Panc1 (cell line): ENCODE results near the gene TSPOAP1. TPM values are rescaled to one million over a fixed set of nuclear protein-coding genes. Genes with fewer than 3 reads are reported as not detected.

Experiments
- ATAC-seq: fragments of 200-7000 bp; cut with Tn5 transposase; 2 replicates; pipeline ENCODE4 v1.9.1; 2020; ENCODE audit warnings: mild to moderate bottlenecking, moderate library complexity
- BruUV-seq: library from RNA; stranded (reverse); fragments of 400-500 nt; replicated peaks from 2 replicates; lab custom pipeline; 2021; lab: Mats Ljungman, UMichigan
- CTCF ChIA-PET: fragments of 300-600 bp; sonication (Branson Sonifier 250); formaldehyde crosslinking; loops from one replicate; lab custom pipeline; 2022; ENCODE audit warnings: antibody characterized with exemption; lab: Charles Lee
- POLR2A ChIA-PET: fragments of 300-600 bp; sonication (Branson Sonifier 250); formaldehyde crosslinking; loops from one replicate; lab custom pipeline; 2022; ENCODE audit warnings: antibody characterized with exemption; lab: Charles Lee
- DNase-seq: peaks from one replicate; pipeline ENCODE4 v3.0.0-alpha.2; 2010; ENCODE audit warnings: low read depth, low spot score
- H3K27ac ChIP-seq: 2 replicates; pipeline ENCODE4 v1.5.1; 2011; ENCODE audit warnings: mild to moderate bottlenecking, low read length, inconsistent platforms
- H3K27me3 ChIP-seq: fragments of 200-500 bp; sonication (Bioruptor generic); 2 replicates; pipeline ENCODE4 v1.6.0; 2014; ENCODE audit warnings: low read length, inconsistent platforms; ENCODE audit not compliant: control insufficient read depth, insufficient read depth
- H3K36me3 ChIP-seq: fragments of 200-500 bp; sonication (Bioruptor generic); 2 replicates; pipeline ENCODE4 v1.5.1; 2014; ENCODE audit warnings: inconsistent platforms, mild to moderate bottlenecking, low read length, moderate library complexity; ENCODE audit not compliant: control insufficient read depth, insufficient read depth
- H3K4me1 ChIP-seq: 2 replicates; pipeline ENCODE4 v1.5.1; 2011; ENCODE audit warnings: inconsistent platforms, mild to moderate bottlenecking, low read length, moderate library complexity; ENCODE audit not compliant: control insufficient read depth, insufficient read depth
- H3K4me3 ChIP-seq, 2 experiments: 2 replicates each; pipeline ENCODE4 v1.5.1; 2011 to 2012; ENCODE audit warnings: low read depth in 2 of 2, low read length in 2 of 2, mild to moderate bottlenecking in 2 of 2, inconsistent platforms in 1 of 2, moderate library complexity in 1 of 2
- H3K9me3 ChIP-seq: fragments of 200-500 bp; sonication (Bioruptor generic); 2 replicates; pipeline ENCODE4 v1.5.1; 2014; ENCODE audit warnings: low read depth, mild to moderate bottlenecking, inconsistent platforms, low read length, moderate library complexity; ENCODE audit not compliant: control insufficient read depth, insufficient read depth
- POLR2AphosphoS5 ChIP-seq: IDR thresholded peaks from 2 replicates; pipeline ENCODE4 v1.6.1; 2012; ENCODE audit warnings: mild to moderate bottlenecking, low read depth, low read length, moderate library complexity
- SIN3A ChIP-seq: IDR thresholded peaks from 2 replicates; pipeline ENCODE4 v1.6.1; 2012; ENCODE audit warnings: low read depth, mild to moderate bottlenecking, low read length, moderate library complexity, borderline replicate concordance; ENCODE audit not compliant: insufficient read depth
- TCF7L2 ChIP-seq: IDR thresholded peaks from 2 replicates; pipeline ENCODE4 v1.6.1; 2011; ENCODE audit warnings: mild to moderate bottlenecking, low read depth, low read length, inconsistent platforms
- in situ Hi-C: cut with HindIII; loops from 2 replicates; pipeline ENCODE4 v1.10.0; 2016; ENCODE audit warnings: low sequenced_read_pairs, low pct_unique_long_range_greater_than_20kb
- intact Hi-C: fragments of 100-400 bp; cut with micrococcal nuclease; formaldehyde crosslinking; loops from one replicate; pipeline ENCODE4 v1.10.0; 2022; ENCODE audit not compliant: unreplicated experiment
- total RNA-seq: library from RNA; stranded (reverse); gene quantifications from one replicate; pipeline ENCODE4 v1.2.1, GENCODE V29; 2021; ENCODE audit not compliant: unreplicated experiment
- TF ChIP-seq, protein P1 (sequence below), 2 experiments: IDR thresholded peaks; 2 replicates each; pipeline ENCODE4 v1.6.1; 2011 to 2012; ENCODE audit warnings: low read depth in 2 of 2, control low read depth in 1 of 2, low read length in 1 of 2, mild to moderate bottlenecking in 1 of 2, moderate library complexity in 1 of 2; ENCODE audit not compliant: insufficient read depth in 1 of 2
- TF ChIP-seq, protein P2 (sequence below): fragments of 450-650 bp; IDR thresholded peaks from 2 replicates; pipeline ENCODE4 v1.5.1; 2017; ENCODE audit warnings: mild to moderate bottlenecking

Gene TSPOAP1
- total RNA-seq, 1 experiment from 2014 or later: 0.05 TPM

DNA sequence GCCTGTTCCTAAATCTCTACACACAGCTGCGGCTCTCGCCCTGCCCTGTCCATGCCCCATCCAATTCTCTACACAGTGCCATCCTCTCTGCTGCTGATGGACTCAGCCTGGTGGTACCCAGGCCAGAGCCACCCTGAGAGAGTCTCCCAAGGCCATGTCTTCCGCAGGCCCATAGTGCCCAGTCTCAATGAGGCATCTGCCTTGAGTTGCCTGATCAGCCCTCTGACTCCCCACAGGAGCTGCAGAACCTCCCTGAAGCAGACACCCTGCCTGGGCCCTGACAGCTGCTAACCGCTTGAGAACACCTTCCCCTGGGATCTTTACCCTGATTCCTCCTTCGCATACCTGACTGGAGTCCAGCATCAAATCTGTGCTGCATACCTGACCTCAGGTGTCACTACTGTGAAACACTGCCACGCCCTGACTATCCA lies 13.3 kb downstream of the TSPOAP1 start:
- H3K4me3 ChIP-seq: no peak overlapping the region
- in situ Hi-C loops: no loop called here
- no peaks in the 10 kb centered on the region for H3K9me3 ChIP-seq
- no peak for ATAC-seq
- CTCF ChIA-PET: no interaction called here
- H3K27ac ChIP-seq: no peak overlapping the region
- no peaks in the 10 kb centered on the region for H3K36me3 ChIP-seq
- H3K4me1 ChIP-seq: no peaks in the 10 kb centered on the region
- DNase-seq: no peak
- BruUV-seq: no TSS peak
- POLR2A ChIA-PET: interaction anchor here (0.6 to 0.7 kb wide), 2 partner anchors 36 to 232 kb away, joined by 3 to 4 read pairs; no protein-coding TSS in a partner anchor
- intact Hi-C loops: no loop called here
- TF ChIP-seq, protein P1, sequence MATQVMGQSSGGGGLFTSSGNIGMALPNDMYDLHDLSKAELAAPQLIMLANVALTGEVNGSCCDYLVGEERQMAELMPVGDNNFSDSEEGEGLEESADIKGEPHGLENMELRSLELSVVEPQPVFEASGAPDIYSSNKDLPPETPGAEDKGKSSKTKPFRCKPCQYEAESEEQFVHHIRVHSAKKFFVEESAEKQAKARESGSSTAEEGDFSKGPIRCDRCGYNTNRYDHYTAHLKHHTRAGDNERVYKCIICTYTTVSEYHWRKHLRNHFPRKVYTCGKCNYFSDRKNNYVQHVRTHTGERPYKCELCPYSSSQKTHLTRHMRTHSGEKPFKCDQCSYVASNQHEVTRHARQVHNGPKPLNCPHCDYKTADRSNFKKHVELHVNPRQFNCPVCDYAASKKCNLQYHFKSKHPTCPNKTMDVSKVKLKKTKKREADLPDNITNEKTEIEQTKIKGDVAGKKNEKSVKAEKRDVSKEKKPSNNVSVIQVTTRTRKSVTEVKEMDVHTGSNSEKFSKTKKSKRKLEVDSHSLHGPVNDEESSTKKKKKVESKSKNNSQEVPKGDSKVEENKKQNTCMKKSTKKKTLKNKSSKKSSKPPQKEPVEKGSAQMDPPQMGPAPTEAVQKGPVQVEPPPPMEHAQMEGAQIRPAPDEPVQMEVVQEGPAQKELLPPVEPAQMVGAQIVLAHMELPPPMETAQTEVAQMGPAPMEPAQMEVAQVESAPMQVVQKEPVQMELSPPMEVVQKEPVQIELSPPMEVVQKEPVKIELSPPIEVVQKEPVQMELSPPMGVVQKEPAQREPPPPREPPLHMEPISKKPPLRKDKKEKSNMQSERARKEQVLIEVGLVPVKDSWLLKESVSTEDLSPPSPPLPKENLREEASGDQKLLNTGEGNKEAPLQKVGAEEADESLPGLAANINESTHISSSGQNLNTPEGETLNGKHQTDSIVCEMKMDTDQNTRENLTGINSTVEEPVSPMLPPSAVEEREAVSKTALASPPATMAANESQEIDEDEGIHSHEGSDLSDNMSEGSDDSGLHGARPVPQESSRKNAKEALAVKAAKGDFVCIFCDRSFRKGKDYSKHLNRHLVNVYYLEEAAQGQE (IDR thresholded peaks at IDR 0.05; ENCODE audit: insufficient read depth in 1 of 2, low read depth in 2 of 2, low read length in 1 of 2): no peak
- TF ChIP-seq POLR2AphosphoS5: no peak
- TF ChIP-seq SIN3A: no peak
- TF ChIP-seq, protein P2, sequence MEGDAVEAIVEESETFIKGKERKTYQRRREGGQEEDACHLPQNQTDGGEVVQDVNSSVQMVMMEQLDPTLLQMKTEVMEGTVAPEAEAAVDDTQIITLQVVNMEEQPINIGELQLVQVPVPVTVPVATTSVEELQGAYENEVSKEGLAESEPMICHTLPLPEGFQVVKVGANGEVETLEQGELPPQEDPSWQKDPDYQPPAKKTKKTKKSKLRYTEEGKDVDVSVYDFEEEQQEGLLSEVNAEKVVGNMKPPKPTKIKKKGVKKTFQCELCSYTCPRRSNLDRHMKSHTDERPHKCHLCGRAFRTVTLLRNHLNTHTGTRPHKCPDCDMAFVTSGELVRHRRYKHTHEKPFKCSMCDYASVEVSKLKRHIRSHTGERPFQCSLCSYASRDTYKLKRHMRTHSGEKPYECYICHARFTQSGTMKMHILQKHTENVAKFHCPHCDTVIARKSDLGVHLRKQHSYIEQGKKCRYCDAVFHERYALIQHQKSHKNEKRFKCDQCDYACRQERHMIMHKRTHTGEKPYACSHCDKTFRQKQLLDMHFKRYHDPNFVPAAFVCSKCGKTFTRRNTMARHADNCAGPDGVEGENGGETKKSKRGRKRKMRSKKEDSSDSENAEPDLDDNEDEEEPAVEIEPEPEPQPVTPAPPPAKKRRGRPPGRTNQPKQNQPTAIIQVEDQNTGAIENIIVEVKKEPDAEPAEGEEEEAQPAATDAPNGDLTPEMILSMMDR: no peak
- TF ChIP-seq TCF7L2: no peak
- no peaks in the 10 kb centered on the region for H3K27me3 ChIP-seq

DNA sequence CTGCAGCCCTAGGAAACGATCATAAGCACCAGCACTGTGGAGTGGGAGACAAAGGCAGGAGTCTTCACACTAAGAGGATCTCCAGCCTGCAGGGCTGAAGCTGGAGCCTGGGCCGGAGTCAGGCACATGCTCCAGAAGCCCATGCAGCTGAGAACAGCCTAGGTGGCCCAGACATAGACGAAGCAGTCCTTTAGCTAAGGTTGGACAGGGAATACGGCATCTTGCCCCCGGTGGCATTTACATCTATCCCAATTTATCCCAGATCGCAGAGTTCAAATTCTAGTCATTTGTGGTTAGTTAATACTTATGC lies 13.9 kb downstream of the TSPOAP1 start:
- in situ Hi-C loops: no loop called here
- no peak for DNase-seq
- BruUV-seq: no TSS peak
- no peak overlapping the region for H3K27ac ChIP-seq
- no peak for TF ChIP-seq POLR2AphosphoS5
- no peak for TF ChIP-seq SIN3A
- TF ChIP-seq, protein P1 (IDR thresholded peaks at IDR 0.05; ENCODE audit: insufficient read depth in 1 of 2, low read depth in 2 of 2, low read length in 1 of 2): no peak
- no peak overlapping the region for H3K4me3 ChIP-seq
- intact Hi-C loops: no loop called here
- POLR2A ChIA-PET: interaction anchor here (0.7 kb wide), 1 partner anchor 37 kb away, joined by 4 read pairs; no protein-coding TSS in a partner anchor
- H3K27me3 ChIP-seq: no peaks in the 10 kb centered on the region
- no peaks in the 10 kb centered on the region for H3K36me3 ChIP-seq
- CTCF ChIA-PET: no interaction called here
- H3K4me1 ChIP-seq: no peaks in the 10 kb centered on the region
- no peak for ATAC-seq
- no peaks in the 10 kb centered on the region for H3K9me3 ChIP-seq
